Measurements from ENCODE around the gene PCK2.

The PCK2 gene

GRCh38 chr14:24070285-24071143 is 23.6 kb upstream of the PCK2 start:
- peak; percentile 28 for DNase-seq (ENCODE audit: low read depth)
- TF ChIP-seq CTCF (IDR thresholded peaks at IDR 0.05; ENCODE audit: low read depth, low read length), result no peak
- no peak for TF ChIP-seq MYC (IDR thresholded peaks at IDR 0.05; ENCODE audit: low read depth, low read length)
- TF ChIP-seq MAX (IDR thresholded peaks at IDR 0.05; ENCODE audit: low read depth, low read length), result no peak
- TF ChIP-seq POLR2A (IDR thresholded peaks at IDR 0.05; ENCODE audit: extremely low read depth, insufficient read length), result no peak
- no peak overlapping the region for H3K4me3 ChIP-seq (ENCODE audit: low read depth, low read length)

GRCh38 chr14:24071144-24071697 is 22.9 kb upstream of the PCK2 start, which contains the start of gene CPNE6:
Gene CPNE6, plus strand, starts transcription at chr14:24071562. Its CDS starts 1,375 bp downstream, at chr14:24072937.
- peak; percentile 32 for DNase-seq (ENCODE audit: low read depth)
- TF ChIP-seq POLR2A (IDR thresholded peaks at IDR 0.05; ENCODE audit: extremely low read depth, insufficient read length) (no peak), CTCF (IDR thresholded peaks at IDR 0.05; ENCODE audit: low read depth, low read length) (no peak), MAX (IDR thresholded peaks at IDR 0.05; ENCODE audit: low read depth, low read length) (no peak)
- H3K4me3 ChIP-seq (ENCODE audit: low read depth, low read length), result no peak within 1 kb of the TSS

GRCh38 chr14:24071836-24072430 is 22.2 kb upstream of the PCK2 start:
- TF ChIP-seq MYC (IDR thresholded peaks at IDR 0.05; ENCODE audit: low read depth, low read length) (no peak), CTCF (IDR thresholded peaks at IDR 0.05; ENCODE audit: low read depth, low read length) (no peak), MAX (IDR thresholded peaks at IDR 0.05; ENCODE audit: low read depth, low read length) (no peak)
- H3K4me3 ChIP-seq (ENCODE audit: low read depth, low read length), result no peak overlapping the region
- DNase-seq (ENCODE audit: low read depth), result no peak

- DNase-seq (ENCODE audit: low read depth), result no peak
- no peak for TF ChIP-seq MAX (IDR thresholded peaks at IDR 0.05; ENCODE audit: low read depth, low read length)
- TF ChIP-seq CTCF (IDR thresholded peaks at IDR 0.05; ENCODE audit: low read depth, low read length), result no peak
- TF ChIP-seq POLR2A (IDR thresholded peaks at IDR 0.05; ENCODE audit: extremely low read depth, insufficient read length), result no peak
- no peak for TF ChIP-seq MYC (IDR thresholded peaks at IDR 0.05; ENCODE audit: low read depth, low read length)
These were observed 21.7 kb upstream of the PCK2 start for GRCh38 chr14:24072436-24072835.

GRCh38 chr14:24072881-24073877 is 20.9 kb upstream of the PCK2 start:
- DNase-seq (ENCODE audit: low read depth), result no peak
- no peak overlapping the region for H3K4me3 ChIP-seq (ENCODE audit: low read depth, low read length)
- TF ChIP-seq POLR2A (IDR thresholded peaks at IDR 0.05; ENCODE audit: extremely low read depth, insufficient read length) (no peak), CTCF (IDR thresholded peaks at IDR 0.05; ENCODE audit: low read depth, low read length) (no peak), MAX (IDR thresholded peaks at IDR 0.05; ENCODE audit: low read depth, low read length) (no peak), MYC (IDR thresholded peaks at IDR 0.05; ENCODE audit: low read depth, low read length) (no peak)

More at GRCh38 chr14:24072436-24072835, 21.7 kb upstream of the PCK2 start:
- H3K4me3 ChIP-seq (ENCODE audit: low read depth, low read length), result no peak overlapping the region
